GM12874 (cell line): ENCODE results near the gene BRSK2.

ENCODE experiments used
- CTCF ChIP-seq: IDR thresholded peaks from 2 replicates; pipeline ENCODE4 v1.5.1; 2011; ENCODE audit warnings: low read depth, mild to moderate bottlenecking, control low read depth, low read length, moderate library complexity; ENCODE audit not compliant: insufficient read depth

BRSK2 gene

GRCh38 chr11:1402355-1403077, 12.8 kb downstream of the BRSK2 start:
- TF ChIP-seq CTCF, result no peak

- TF ChIP-seq CTCF, result no peak
These were observed 13.4 kb downstream of the BRSK2 start for GRCh38 chr11:1403078-1403620.

GRCh38 chr11:1403721-1404460, 14.2 kb downstream of the BRSK2 start:
- no peak for TF ChIP-seq CTCF

- TF ChIP-seq CTCF, result no peak
These were observed 14.9 kb downstream of the BRSK2 start for GRCh38 chr11:1404461-1405185.

- TF ChIP-seq CTCF, result no peak
These were observed 15.7 kb downstream of the BRSK2 start for GRCh38 chr11:1405186-1406020.

GRCh38 chr11:1406571-1407485, 17.1 kb downstream of the BRSK2 start:
- TF ChIP-seq CTCF, result no peak
